Astrocyte (in vitro differentiated cells and primary cell): ENCODE data around the gene FZR1. TPM values are rescaled to one million over a fixed set of nuclear protein-coding genes. Genes with fewer than 3 reads are reported as not detected.

Experiments used
- DNase-seq: peaks from one replicate; pipeline ENCODE4 v3.0.0-alpha.2; 2010; ENCODE audit warnings: low read depth
- FAIRE-seq: peaks from 2 replicates; lab custom pipeline; 2011; peaks lifted over from hg19 to GRCh38; lab: Jason Lieb, UNC
- H2AFZ ChIP-seq: 2 replicates; pipeline ENCODE4 v1.6.0; 2012; ENCODE audit warnings: low read depth, low read length, inconsistent platforms
- H3K27ac ChIP-seq: 2 replicates; pipeline ENCODE4 v1.5.1; 2011; ENCODE audit warnings: low read depth, low read length, inconsistent platforms
- H3K27me3 ChIP-seq: 2 replicates; pipeline ENCODE4 v1.6.0; 2011; ENCODE audit warnings: low read length, inconsistent platforms; ENCODE audit not compliant: insufficient read depth
- H3K36me3 ChIP-seq: 2 replicates; pipeline ENCODE4 v1.5.1; 2011; ENCODE audit warnings: low read length, inconsistent platforms; ENCODE audit not compliant: insufficient read depth
- H3K4me1 ChIP-seq: 2 replicates; pipeline ENCODE4 v1.5.1; 2011; ENCODE audit warnings: low read length, inconsistent platforms; ENCODE audit not compliant: insufficient read depth
- H3K4me2 ChIP-seq: 2 replicates; pipeline ENCODE4 v1.6.0; 2012; ENCODE audit warnings: low read length, inconsistent platforms
- H3K4me3 ChIP-seq: 2 replicates; pipeline ENCODE4 v1.5.1; 2011; ENCODE audit warnings: low read depth, mild to moderate bottlenecking, low read length, inconsistent platforms; ENCODE audit not compliant: insufficient read depth
- H3K79me2 ChIP-seq: 2 replicates; pipeline ENCODE4 v1.6.0; 2012; ENCODE audit warnings: mild to moderate bottlenecking, low read length, inconsistent platforms; ENCODE audit not compliant: insufficient read depth
- H3K9ac ChIP-seq: 2 replicates; pipeline ENCODE4 v1.6.0; 2012; ENCODE audit warnings: mild to moderate bottlenecking, low read length, inconsistent platforms
- H3K9me3 ChIP-seq: 2 replicates; pipeline ENCODE4 v1.5.1; 2012; ENCODE audit warnings: low read depth, mild to moderate bottlenecking, low read length, inconsistent platforms; ENCODE audit not compliant: insufficient read depth
- H4K20me1 ChIP-seq: 2 replicates; pipeline ENCODE4 v1.6.0; 2012; ENCODE audit warnings: low read length, inconsistent platforms; ENCODE audit not compliant: insufficient read depth
- H3K27ac Mint-ChIP-seq: one replicate; pipeline ENCODE4 v1.8.0; 2021; ENCODE audit warnings: mild to moderate bottlenecking, mixed read lengths; ENCODE audit not compliant: unreplicated experiment
- H3K27me3 Mint-ChIP-seq: one replicate; pipeline ENCODE4 v1.8.0; 2021; ENCODE audit warnings: low read depth, mixed read lengths; ENCODE audit not compliant: unreplicated experiment
- H3K36me3 Mint-ChIP-seq: one replicate; pipeline ENCODE4 v1.8.0; 2021; ENCODE audit warnings: low read depth, mixed read lengths; ENCODE audit not compliant: unreplicated experiment
- H3K4me1 Mint-ChIP-seq: one replicate; pipeline ENCODE4 v1.8.0; 2021; ENCODE audit warnings: low read depth, mixed read lengths; ENCODE audit not compliant: unreplicated experiment
- H3K4me3 Mint-ChIP-seq: one replicate; pipeline ENCODE4 v1.8.0; 2021; ENCODE audit warnings: mild to moderate bottlenecking, moderate library complexity, mixed read lengths; ENCODE audit not compliant: unreplicated experiment
- H3K9me3 Mint-ChIP-seq: one replicate; pipeline ENCODE4 v1.8.0; 2021; ENCODE audit warnings: mild to moderate bottlenecking, mixed read lengths; ENCODE audit not compliant: unreplicated experiment
- CTCF ChIP-seq: IDR thresholded peaks from 2 replicates; pipeline ENCODE4 v1.5.1; 2011; ENCODE audit warnings: low read depth, mild to moderate bottlenecking, inconsistent platforms, low read length, moderate library complexity; ENCODE audit not compliant: insufficient read depth
- EZH2 ChIP-seq: IDR thresholded peaks from 2 replicates; pipeline ENCODE4 v1.6.1; 2012; ENCODE audit warnings: mild to moderate bottlenecking, low read length, inconsistent platforms; ENCODE audit not compliant: insufficient read depth
- total RNA-seq: library from RNA; stranded (reverse); gene quantifications from 2 replicates; pipeline ENCODE4 v1.2.1, GENCODE V29; 2021

FZR1 gene
- total RNA-seq, 1 donor from 2014 or later = 51.8 TPM

- H3K9me3 Mint-ChIP-seq = no peaks in the 10 kb centered on the region
- Histone ChIP-seq H3K79me2 (peaks cover 15% of the 10 kb centered on the region), H3K4me1 (peaks cover 32% of the 10 kb centered on the region), H4K20me1 (peaks cover 9% of the 10 kb centered on the region), H3K36me3 (peaks cover 12% of the 10 kb centered on the region), H3K27me3 (no peaks in the 10 kb centered on the region), H2AFZ (peak overlapping the region; percentile 60), H3K9me3 (no peaks in the 10 kb centered on the region), H3K4me3 (no peak overlapping the region), H3K27ac (peak overlapping the region; percentile 95), H3K9ac (peak overlapping the region; percentile 91), H3K4me2 (peak overlapping the region; percentile 83)
- TF ChIP-seq EZH2 (no peak), CTCF (no peak)
- peaks cover 9% of the 10 kb centered on the region for H3K4me1 Mint-ChIP-seq
- H3K4me3 Mint-ChIP-seq = no peak overlapping the region
- H3K27ac Mint-ChIP-seq = peak overlapping the region; percentile 96
- FAIRE-seq = peak; percentile 94
- H3K36me3 Mint-ChIP-seq = peaks cover 4% of the 10 kb centered on the region
- peak; percentile 96 for DNase-seq
- no peaks in the 10 kb centered on the region for H3K27me3 Mint-ChIP-seq
These were observed 46.8 kb upstream of the FZR1 start for GRCh38 chr19:3459089-3459881.

GRCh38 chr19:3459965-3460582, 46.0 kb upstream of the FZR1 start:
- H3K36me3 Mint-ChIP-seq = peaks cover 4% of the 10 kb centered on the region
- no peaks in the 10 kb centered on the region for H3K27me3 ChIP-seq
- peaks cover 32% of the 10 kb centered on the region for H3K4me1 ChIP-seq
- TF ChIP-seq CTCF = no peak
- no peak for TF ChIP-seq EZH2
- H3K4me3 Mint-ChIP-seq = peak overlapping the region; percentile 60
- peak overlapping the region; percentile 96 for H3K27ac Mint-ChIP-seq
- no peak overlapping the region for H3K4me3 ChIP-seq
- H3K9me3 Mint-ChIP-seq = no peaks in the 10 kb centered on the region
- peaks cover 11% of the 10 kb centered on the region for H3K79me2 ChIP-seq
- peaks cover 11% of the 10 kb centered on the region for H3K4me1 Mint-ChIP-seq
- peaks cover 3% of the 10 kb centered on the region for H4K20me1 ChIP-seq
- no peak overlapping the region for H2AFZ ChIP-seq
- DNase-seq = no peak
- no peaks in the 10 kb centered on the region for H3K9me3 ChIP-seq
- H3K27me3 Mint-ChIP-seq = no peaks in the 10 kb centered on the region
- peak overlapping the region; percentile 95 for H3K27ac ChIP-seq
- H3K36me3 ChIP-seq = peaks cover 8% of the 10 kb centered on the region
- H3K9ac ChIP-seq = peak overlapping the region; percentile 91
- H3K4me2 ChIP-seq = peak overlapping the region; percentile 83
- no peak for FAIRE-seq
